Measurements from ENCODE around the gene AMBN. TPM values are rescaled to one million over a fixed set of nuclear protein-coding genes. Genes with fewer than 3 reads are reported as not detected.
"Not testable (repeated sequence)": the region's sequence is repeated elsewhere in the genome, so short reads cannot be mapped to it uniquely, and the experiment has no call there.

Gene AMBN
- total RNA-seq, 2 donors from 2014 or later, result not detected

DNA sequence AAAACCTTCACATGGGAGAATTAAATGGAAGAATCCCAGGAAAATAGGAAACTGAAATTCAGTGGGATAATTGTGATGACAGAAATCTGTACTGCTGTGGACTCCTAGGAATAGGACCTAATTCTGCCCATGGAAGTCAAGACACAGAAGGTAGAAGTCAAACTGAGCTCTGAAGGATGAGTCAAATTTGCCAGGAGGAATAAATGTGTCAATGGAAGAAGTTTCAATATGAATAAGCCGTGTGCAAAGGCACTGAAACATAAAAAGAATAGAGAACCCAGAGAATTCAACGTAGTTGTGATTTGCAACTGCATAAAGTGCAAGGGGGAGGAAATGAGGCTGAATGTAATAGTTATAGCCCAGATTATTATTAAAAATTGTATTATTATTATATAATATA is 48.1 kb downstream of the AMBN start:
- H3K9me3 ChIP-seq, result no peaks in the 10 kb centered on the region
- no peak for TF ChIP-seq CTCF (IDR thresholded peaks at IDR 0.05)
- intact Hi-C loops (cut with DNase I), result no loop called here
- H3K9ac ChIP-seq (ENCODE audit: low read depth in 2 of 2, low read length in 2 of 2), result no peak overlapping the region
- H3K27me3 ChIP-seq, result no peaks in the 10 kb centered on the region
- H3K4me3 ChIP-seq, result no peak overlapping the region
- no peak overlapping the region for H3K27ac ChIP-seq
- no peaks in the 10 kb centered on the region for H3K36me3 ChIP-seq
- no peak for DNase-seq
- H3K4me1 ChIP-seq, result no peaks in the 10 kb centered on the region

DNA sequence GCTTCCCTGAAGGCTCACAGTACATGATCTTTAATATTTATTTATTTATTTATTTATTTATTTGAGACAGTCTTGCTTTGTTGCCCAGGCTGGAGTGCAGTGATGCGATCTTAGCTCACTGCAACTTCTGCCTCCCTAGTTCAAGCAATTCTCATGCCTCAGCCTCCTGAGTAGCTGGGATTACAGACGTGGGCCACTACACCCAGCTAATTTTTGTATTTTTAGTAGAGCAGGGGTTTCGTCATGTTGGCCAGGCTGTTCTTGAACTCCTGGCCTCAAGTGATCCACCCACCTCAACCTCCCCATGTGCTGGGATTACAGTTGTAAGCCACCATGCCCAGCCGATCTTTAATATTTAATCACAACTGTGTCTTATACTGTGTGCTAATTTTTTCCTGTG is 58.7 kb downstream of the AMBN start:
- H3K27ac ChIP-seq; H3K4me1 ChIP-seq; H3K9ac ChIP-seq (ENCODE audit: low read depth in 2 of 2, low read length in 2 of 2); H3K9me3 ChIP-seq; DNase-seq; H3K36me3 ChIP-seq; H3K27me3 ChIP-seq; H3K4me3 ChIP-seq: not testable (repeated sequence)
- intact Hi-C loops (cut with DNase I), result loop anchor here (5.0 kb wide), 2 partner anchors 357 to 1062 kb away; no protein-coding TSS in a partner anchor

DNA sequence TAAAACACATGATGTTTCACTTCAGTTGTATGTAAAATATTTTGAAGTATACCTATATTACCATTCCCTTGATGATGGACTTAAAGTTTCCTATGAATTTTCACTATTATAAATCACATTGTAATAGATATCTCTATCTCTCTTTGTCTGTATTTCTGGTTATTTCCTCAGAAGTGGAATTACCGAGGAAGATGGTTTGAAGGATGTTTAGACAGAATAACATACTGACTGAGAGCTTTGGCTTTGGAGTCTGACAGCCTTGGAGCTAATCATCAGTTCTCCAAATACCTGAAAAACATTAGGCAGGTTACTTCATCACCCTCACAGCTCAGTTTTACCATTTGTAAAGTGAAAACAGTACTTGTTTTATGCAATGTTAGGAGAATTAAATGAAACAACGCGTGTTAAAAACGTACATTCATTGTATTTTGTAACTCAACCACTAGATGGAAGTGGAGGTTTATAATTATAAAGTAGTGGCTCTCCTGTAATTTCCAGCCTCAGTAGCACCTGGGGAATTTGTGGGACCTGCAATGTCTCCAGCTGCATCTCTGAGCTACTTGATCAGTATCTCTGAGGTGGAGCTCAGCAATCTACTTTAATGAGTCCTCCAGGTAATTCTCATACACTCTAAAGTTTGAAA is 59.9 kb downstream of the AMBN start:
- Histone ChIP-seq H3K4me3 (no peak overlapping the region), H3K27ac (no peak overlapping the region), H3K9ac (ENCODE audit: low read depth in 2 of 2, low read length in 2 of 2) (no peak overlapping the region), H3K9me3 (no peaks in the 10 kb centered on the region), H3K4me1 (no peaks in the 10 kb centered on the region), H3K36me3 (no peaks in the 10 kb centered on the region), H3K27me3 (no peaks in the 10 kb centered on the region)
- no peak for DNase-seq
- intact Hi-C loops (cut with DNase I), result loop anchor here (5.0 kb wide), 2 partner anchors 355 to 1060 kb away; no protein-coding TSS in a partner anchor
- TF ChIP-seq CTCF (IDR thresholded peaks at IDR 0.05), result peak; percentile 49

DNA sequence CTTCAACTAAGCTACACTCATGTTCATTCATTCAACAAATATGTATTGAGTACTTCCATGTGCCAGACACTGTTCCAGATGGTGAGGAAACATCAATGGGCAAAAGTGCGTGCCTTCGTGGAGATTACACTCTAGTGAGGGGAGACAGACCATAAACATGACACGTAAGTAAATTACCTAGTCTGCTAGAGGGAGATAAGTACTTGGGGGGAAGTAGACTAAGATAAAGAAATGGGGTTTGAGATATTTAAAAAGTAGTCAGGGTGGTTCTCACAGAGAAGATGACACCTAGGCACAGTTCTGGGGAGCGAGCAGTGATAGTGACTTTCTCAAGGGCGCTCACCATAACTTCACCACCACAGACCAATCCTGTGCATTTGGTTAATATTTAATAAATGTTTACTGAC is 62.6 kb downstream of the AMBN start:
- H3K4me1 ChIP-seq, result no peaks in the 10 kb centered on the region
- intact Hi-C loops (cut with DNase I), result loop anchor here (5.0 kb wide), 2 partner anchors 353 to 1058 kb away; no protein-coding TSS in a partner anchor
- no peaks in the 10 kb centered on the region for H3K27me3 ChIP-seq
- H3K9me3 ChIP-seq, result no peaks in the 10 kb centered on the region
- TF ChIP-seq CTCF (IDR thresholded peaks at IDR 0.05), result no peak
- DNase-seq, result no peak
- H3K4me3 ChIP-seq, result no peak overlapping the region
- H3K36me3 ChIP-seq, result no peaks in the 10 kb centered on the region
- H3K27ac ChIP-seq, result no peak overlapping the region
- H3K9ac ChIP-seq (ENCODE audit: low read depth in 2 of 2, low read length in 2 of 2), result no peak overlapping the region

Other genes starting within 250 kb of the AMBN start
- gene SMR3A, start 231.5 kb upstream of the AMBN start, total RNA-seq, result not detected
- not detected for gene SMR3B, start 209.1 kb upstream of the AMBN start, total RNA-seq
- not detected for gene OPRPN, start 194.3 kb upstream of the AMBN start, total RNA-seq
- not detected for gene MUC7, start 120.1 kb upstream of the AMBN start, total RNA-seq
- not detected for gene AMTN, start 73.7 kb upstream of the AMBN start, total RNA-seq
- gene ENAM, start 36.5 kb downstream of the AMBN start, total RNA-seq, result not detected
- 100 to 1,000 TPM; 392 to 396 TPM for gene JCHAIN, start 74.3 kb downstream of the AMBN start, total RNA-seq
- gene UTP3, start 96.3 kb downstream of the AMBN start, total RNA-seq, result 10 to 100 TPM; 20.0 to 22.8 TPM
- gene RUFY3, start 129.7 kb downstream of the AMBN start, total RNA-seq, result 10 to 100 TPM; 28.8 to 29.4 TPM
- 100 to 1,000 TPM in 1 of 2 donors, 10 to 100 TPM in 1; 91.0 to 108 TPM for gene GRSF1, start 247.6 kb downstream of the AMBN start, total RNA-seq